ENCODE measurements around the gene NLE1. TPM values are rescaled to one million over a fixed set of nuclear protein-coding genes. Genes with fewer than 3 reads are reported as not detected.

NLE1 gene
- total and polyA plus RNA-seq, 2 of the 8 experiments (the other 6 are each of a cell fraction or from before 2014, with no cell fraction given), result 50.4 to 51.5 TPM

DNA sequence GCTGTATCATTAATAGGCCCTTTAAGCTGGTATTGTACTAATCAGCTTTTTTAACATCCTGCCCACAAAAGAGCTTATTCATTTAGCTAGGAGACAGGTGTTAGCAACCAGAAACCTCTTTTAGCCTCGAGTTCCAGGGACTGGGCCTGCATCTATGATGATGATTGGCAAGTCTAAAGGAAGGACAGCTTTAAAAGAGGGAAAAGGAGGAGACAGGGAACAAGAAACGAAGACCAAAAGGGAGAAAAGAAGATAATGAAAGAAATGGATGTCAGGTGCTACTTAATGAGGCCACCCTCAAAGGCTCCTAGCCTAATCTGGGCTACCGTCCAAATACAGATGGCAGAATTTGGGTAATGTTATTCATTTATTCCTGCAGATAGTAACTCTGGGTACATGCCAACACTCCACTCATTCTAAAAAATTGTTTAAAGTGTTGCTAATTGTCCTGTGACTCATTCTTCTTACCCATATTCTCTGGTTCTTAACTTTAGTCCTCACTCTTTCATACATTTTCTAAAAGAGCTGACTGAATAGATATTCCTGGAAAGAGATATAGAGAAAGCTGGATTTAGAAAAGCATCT, 59.9 kb downstream of the NLE1 start (continued):
- TF ChIP-seq, protein P1, sequence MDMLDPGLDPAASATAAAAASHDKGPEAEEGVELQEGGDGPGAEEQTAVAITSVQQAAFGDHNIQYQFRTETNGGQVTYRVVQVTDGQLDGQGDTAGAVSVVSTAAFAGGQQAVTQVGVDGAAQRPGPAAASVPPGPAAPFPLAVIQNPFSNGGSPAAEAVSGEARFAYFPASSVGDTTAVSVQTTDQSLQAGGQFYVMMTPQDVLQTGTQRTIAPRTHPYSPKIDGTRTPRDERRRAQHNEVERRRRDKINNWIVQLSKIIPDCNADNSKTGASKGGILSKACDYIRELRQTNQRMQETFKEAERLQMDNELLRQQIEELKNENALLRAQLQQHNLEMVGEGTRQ (IDR thresholded peaks at IDR 0.05; ENCODE audit: low read length), result no peak
